ENCODE data around the gene GABRB3. TPM values are rescaled to one million over a fixed set of nuclear protein-coding genes. Genes with fewer than 3 reads are reported as not detected.

The GABRB3 gene
- total and polyA plus RNA-seq, 2 donors (not counting 3 experiments of a cell fraction or from before 2014, with no cell fraction given): 0.03 TPM; not detected in 1

GRCh38 chr15:26504009-26504408, 268.9 kb downstream of the GABRB3 start:
- ChIA-PET POLR2A (no interaction called here), CTCF (no interaction called here)
- no peaks in the 10 kb centered on the region for H3K27me3 ChIP-seq (ENCODE audit: control insufficient read depth in 2 of 2, insufficient read depth in 2 of 2, low read length in 2 of 2)
- no TSS peak for BruUV-seq (replicated peaks)
- H4K20me1 ChIP-seq (replicated peaks; ENCODE audit: control insufficient read depth, extremely low read depth, insufficient read depth, low read length): no peaks in the 10 kb centered on the region
- H3K9me1 ChIP-seq (replicated peaks; ENCODE audit: control insufficient read depth, extremely low read depth, insufficient read depth, low read length): no peaks in the 10 kb centered on the region
- H3K4me1 ChIP-seq (ENCODE audit: control insufficient read depth, extremely low read depth, insufficient read depth, low read length): no peaks in the 10 kb centered on the region
- H3K27ac ChIP-seq (ENCODE audit: insufficient read depth, low read depth, low read length): no peak overlapping the region
- dilution Hi-C loops (cut with MboI; ENCODE audit: extremely low pct_ligation_motif_present, low sequenced_read_pairs): no loop called here
- no peaks in the 10 kb centered on the region for H3K79me2 ChIP-seq (ENCODE audit: control insufficient read depth, insufficient read depth, low read length)
- FAIRE-seq (no peak), DNase-seq (ENCODE audit: low read depth, low spot score) (no peak)
- TF ChIP-seq JUN (IDR thresholded peaks at IDR 0.05; ENCODE audit: borderline replicate concordance, insufficient read depth, insufficient read length, low read depth) (peak; percentile 20), EZH2 (IDR thresholded peaks at IDR 0.05; ENCODE audit: borderline replicate concordance, low read depth, low read length, severe bottlenecking) (no peak)
- H2AFZ ChIP-seq (ENCODE audit: low read depth, low read length): no peak overlapping the region
- intact Hi-C loops (cut with micrococcal nuclease): no loop called here
- peaks cover 5% of the 10 kb centered on the region for H3K9me3 ChIP-seq (replicated peaks; ENCODE audit: control insufficient read depth, insufficient read depth, low read length)
- no peak overlapping the region for H3K4me2 ChIP-seq (ENCODE audit: insufficient read depth, low read length)
- no peak overlapping the region for H3K4me3 ChIP-seq (replicated peaks in 1 of 3; ENCODE audit: insufficient read depth in 1 of 3, low read depth in 1 of 3, low read length in 3 of 3)
- no peak overlapping the region for H3K9ac ChIP-seq (replicated peaks; ENCODE audit: extremely low read depth, insufficient read depth, low read length)
- H3K36me3 ChIP-seq (ENCODE audit: control insufficient read depth in 2 of 2, extremely low read depth in 1 of 2, insufficient read depth in 2 of 2, low read length in 2 of 2): no peaks in the 10 kb centered on the region

Other genes with a start within 250 kb of the GABRB3 start
- not detected in 2 replicates for gene GABRA5, start 94.0 kb upstream of the GABRB3 start, total RNA-seq
- not detected in 2 replicates for gene GABRA5, start 94.0 kb upstream of the GABRB3 start, polyA plus RNA-seq
- not detected in 2 replicates for gene GABRG3, start 198.1 kb upstream of the GABRB3 start, total RNA-seq
- gene GABRG3, start 198.1 kb upstream of the GABRB3 start, polyA plus RNA-seq: not detected in 2 replicates

All from endothelial cell of umbilical vein (primary cell).